LoVo (cell line): ENCODE results near the gene PHF20.
"Not testable (repeated sequence)": the region's sequence is repeated elsewhere in the genome, so short reads cannot be mapped to it uniquely, and the experiment has no call there.

Experiments used
- DNase-seq: peaks from one replicate; pipeline ENCODE4 v3.0.0-alpha.2; 2016; ENCODE audit warnings: low spot score

Gene PHF20

DNA sequence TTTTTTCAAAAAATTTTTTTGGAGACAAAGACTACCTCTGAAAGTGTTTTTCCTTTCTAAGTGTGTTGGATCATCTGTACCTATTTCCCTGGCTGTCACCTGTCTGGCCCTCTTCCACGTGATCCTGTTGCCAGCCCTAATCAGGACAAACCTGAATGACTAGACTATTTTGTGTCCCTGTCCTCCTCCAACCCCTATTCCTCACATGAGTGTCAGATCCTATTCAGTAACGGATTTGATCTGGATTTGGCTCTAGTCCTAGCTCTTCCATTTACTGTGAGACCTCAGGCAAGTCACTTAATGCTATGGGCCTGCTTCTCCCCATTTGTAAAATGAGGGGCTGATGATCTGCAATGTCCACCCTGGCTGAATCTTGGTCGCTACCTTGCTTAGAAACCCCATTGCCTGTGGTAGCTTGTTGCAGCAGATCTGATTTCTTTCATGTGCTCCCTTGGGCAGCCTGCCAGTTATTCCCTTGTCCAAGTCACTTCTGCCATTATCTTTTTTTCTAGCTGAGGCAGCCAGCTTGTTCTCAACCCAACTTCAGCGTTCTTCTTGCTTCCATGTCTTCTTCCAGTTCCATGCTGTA lies 4.8 kb downstream of the PHF20 start:
- no peak for DNase-seq

DNA sequence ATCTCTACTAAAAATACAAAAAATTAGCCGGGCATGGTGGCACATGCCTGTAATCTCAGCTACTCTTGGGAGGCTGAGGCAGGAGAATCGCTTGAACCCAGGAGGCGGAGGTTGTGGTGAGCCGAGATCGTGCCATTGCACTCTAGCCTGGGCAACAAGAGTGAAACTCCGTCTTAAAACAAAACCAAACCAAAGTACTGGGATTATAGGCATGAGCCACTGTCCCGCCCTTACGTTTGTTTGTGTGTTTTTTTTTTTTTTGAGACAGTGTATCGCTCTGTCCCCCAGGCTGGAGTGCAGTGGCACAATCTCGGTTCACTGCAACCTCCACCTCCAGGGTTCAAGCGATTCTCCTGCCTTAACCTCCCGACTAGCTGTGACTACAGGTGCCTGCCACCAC lies 12.0 kb downstream of the PHF20 start:
- not testable (repeated sequence) for DNase-seq

DNA sequence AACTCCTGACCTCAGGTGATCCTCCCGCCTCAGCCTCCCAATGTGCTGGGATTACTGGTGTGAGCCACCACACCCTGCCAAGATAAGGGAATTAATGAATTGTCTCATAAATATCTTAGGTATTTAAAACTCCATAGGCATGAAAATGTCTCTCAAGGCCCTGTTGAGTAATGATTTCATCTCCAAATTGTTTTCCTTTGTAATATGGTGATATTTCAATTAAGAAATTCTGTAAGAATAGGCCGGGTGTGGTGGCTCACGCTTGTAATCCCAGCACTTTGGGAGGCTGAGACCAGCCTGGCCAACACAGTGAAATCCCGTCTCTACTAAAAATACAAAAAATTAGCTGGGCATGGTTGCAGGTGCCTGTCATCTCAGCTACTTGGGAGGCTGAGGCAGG lies 13.7 kb downstream of the PHF20 start:
- not testable (repeated sequence) for DNase-seq

DNA sequence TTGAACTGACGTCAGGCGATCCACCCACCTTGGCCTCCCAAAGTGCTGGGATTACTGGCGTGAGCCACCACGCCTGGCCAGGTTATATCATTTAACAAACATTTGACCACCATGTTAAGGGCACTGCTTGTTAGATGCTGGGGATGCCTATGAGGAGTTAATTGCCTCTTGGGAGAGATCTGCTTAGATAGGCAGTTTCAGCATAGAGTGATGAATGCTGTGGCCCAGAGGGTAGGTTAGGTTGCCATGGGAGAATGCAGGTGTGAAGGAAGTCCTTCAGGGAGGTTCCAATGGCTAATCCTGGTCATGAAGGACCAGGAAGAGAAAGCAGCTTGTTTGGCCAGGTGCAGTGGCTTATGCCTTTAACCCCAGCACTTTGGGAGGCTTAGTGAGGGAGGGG lies 17.0 kb downstream of the PHF20 start:
- no peak for DNase-seq

DNA sequence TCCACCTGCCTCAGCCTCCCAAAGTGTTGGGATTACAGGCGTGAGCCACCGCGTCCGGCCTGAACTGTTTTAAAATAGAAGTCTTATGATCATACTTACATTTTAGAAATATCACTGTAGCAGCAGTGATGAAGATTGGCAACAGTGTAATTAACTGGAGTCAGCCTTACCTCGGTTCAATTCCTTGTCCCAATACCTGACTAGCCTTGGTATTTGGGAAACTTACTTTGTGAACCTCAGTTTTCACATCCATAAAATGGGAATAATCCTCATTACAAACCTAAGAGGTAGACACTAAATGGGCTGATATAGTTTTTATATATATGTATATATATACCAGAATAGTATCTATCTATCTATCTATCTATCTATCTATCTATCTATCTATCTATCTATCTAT lies 19.3 kb downstream of the PHF20 start:
- DNase-seq = no peak

DNA sequence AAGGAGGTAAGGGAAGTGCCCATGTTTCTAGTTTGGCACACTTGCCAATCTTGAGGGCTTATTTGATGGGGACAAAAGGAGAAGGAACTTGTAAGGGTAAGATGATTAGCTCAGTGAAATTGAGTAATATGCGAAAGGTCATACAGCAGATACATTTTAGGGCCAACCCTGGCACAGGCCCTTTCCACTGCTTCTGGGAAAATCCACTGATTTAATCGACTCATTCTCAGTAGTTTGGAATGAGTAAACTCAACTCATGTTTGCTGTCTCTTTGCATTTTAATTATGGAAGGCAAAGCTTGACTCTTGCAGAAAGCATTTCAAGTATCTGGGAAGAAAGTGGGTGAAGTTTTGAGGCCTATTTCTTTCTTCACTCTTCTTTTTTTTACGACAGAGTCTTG lies 20.0 kb downstream of the PHF20 start:
- no peak for DNase-seq

DNA sequence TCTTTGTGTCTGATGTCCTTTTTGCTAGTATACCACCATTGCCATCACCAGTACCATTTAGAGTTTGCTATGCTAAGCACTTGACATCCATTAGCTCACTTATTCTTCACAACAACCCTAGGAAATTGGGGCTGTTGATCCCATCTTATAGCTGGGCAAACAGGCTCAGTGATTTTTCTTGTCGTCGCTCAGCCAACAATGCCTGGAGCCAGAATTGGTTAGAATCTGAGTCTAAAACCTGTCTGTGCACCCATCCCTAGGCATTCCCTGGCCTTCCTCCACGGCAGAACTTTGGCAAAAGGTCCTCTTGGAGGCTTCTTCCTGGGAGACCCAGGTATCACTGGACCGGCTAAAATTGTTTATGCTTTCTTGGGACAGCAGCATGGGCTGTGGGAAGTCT lies 20.9 kb downstream of the PHF20 start:
- DNase-seq = no peak

DNA sequence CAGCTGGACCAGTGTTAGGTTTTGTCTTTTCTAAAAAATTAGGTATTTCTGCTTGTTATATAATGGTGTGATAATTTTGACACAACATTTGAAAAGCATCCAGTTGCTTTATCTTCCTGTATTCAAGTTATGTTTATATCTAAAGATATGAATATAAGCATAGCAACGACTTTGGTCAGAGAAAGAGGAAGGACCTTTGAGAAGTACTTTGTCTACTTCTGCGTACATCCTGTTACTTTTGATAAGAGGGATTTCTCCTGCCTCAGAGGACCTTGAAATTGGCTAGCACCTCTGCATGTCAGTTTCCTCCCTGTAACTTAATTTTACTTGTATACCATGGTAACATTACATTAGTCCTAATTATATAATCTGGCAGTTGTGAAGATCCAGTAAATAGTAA lies 24.8 kb downstream of the PHF20 start:
- DNase-seq = no peak

DNA sequence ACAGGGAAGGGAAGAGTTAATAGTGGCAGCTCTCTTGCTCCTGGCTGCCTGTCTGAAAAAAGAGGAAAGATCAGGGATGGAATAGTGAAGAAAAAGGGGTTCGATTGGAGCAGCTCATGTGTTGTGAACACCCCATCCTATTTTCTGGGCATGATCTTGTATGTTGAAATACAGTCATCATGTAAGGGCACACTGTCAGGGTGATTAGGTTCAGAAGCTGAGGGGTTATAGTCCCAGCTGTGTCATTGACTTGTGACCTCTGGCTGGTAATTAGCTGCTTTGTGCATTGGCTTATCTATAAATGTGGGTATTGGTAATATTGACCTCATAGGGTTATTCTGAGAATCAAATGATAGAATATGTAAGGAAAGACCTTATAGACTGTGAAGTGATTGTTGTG lies 30.1 kb downstream of the PHF20 start:
- DNase-seq = no peak

DNA sequence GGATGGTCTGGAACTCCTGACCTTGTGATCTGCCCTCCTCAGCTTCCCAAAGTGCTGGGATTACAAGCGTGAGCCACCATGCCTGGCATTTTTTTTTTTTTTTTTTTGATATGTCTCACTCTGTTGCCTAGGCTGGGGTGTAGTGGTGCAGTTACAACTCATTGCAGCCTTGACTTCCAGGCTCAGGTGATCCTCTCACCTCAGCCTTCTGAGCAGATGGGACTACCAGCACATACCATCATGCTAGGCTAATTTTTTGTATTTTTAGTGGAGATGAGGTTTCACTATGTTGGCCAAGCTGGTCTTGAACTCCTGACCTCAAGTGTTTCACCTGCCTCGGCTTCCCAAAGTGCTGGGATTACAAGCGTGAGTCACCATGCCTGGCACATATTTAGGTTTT lies 34.3 kb downstream of the PHF20 start:
- DNase-seq = no peak

DNA sequence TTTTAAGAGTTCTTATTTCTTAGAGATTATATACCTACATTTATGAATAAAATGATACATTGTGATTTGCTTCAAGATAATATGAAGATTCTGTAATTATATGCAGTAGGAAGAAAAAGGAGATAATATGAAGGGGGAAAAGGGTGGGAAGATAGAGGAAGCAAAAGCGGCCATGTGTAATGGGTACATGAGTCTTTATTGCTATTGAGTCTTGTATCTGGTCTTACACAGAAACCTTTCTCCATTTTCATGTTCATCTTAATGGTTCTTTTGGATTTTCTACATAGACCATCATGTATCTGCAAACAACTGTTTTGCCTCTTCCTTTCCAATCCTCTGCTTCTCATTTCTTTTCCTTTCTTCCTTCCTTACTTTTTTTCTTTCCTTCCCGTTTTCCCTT lies 36.1 kb downstream of the PHF20 start:
- no peak for DNase-seq

DNA sequence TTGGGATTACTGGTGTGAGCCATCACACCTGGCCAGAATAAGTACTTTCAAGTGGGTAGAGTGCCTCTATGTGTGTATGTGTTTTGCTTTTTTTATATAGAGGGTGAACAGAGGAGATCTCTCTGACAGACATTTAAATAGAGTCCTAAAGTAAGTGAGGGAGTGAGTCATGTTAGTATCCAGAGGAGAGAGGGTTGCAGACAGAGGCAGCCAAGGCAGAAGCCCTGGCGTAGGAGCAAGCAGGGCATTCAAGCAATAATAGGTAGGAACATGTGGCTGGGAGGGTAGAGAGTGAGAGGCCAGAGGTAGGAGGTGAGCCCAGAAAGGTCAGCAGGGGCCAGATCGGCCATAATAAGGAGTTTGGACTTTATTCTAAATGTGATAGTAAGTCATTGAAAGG lies 48.9 kb downstream of the PHF20 start:
- DNase-seq = no peak

DNA sequence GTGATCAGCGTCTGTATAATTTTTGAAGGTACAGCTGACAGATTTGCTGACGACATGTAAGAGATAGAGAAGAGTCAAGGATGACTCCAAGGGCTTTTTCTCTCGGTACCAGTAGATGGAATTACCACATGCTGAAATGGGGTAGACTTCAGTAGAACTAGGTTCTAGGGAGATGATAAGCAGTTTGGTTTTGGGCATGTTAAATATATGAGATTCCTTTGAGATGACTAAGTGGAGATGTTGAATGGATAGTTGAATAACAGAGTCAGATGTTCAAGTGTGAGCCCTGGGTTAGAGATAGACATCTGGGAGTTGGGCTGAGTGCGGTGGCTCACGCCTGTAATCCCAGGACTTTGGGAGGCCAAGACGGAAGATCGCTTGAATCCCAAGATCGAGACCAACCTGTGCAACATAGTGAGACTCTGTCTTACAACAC lies 50.0 kb downstream of the PHF20 start:
- peak; percentile 14 for DNase-seq

DNA sequence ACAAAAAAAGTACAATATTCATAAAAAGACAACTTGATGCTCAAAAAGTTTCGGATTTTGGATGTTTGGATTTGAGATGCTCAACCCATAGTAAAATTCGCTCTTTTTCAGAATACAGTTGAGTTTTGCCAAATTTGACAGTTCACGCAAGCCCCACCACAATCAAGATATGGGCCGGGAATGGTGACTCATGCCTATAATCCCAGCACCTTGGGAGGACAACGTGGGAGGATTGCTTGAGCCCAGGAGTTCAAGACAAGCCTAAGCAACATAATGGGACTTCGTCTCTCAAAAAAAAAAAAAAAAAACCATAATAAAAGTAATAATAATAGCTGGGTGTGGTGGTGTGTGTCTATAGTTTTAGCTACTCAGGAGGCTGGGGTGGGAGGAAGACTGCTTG lies 51.3 kb downstream of the PHF20 start:
- no peak for DNase-seq

DNA sequence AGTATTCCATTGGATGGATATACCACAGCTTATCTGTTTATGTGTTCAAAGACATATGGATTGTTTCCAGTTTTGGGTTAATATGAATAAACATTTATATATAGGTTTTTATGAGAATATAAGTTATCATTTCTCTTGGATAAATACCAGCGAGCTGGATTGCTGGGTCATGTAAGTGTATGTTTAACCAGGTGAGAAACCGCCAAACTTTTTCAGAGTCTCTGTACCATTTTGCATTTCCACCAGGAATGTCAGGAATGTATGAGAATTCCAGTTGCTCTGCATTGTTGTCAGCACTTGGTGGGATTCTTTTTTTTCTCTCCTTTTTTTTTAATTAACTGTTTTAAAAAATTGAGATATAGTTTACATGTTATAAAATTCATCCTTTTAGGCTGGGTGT lies 52.1 kb downstream of the PHF20 start:
- DNase-seq = no peak

DNA sequence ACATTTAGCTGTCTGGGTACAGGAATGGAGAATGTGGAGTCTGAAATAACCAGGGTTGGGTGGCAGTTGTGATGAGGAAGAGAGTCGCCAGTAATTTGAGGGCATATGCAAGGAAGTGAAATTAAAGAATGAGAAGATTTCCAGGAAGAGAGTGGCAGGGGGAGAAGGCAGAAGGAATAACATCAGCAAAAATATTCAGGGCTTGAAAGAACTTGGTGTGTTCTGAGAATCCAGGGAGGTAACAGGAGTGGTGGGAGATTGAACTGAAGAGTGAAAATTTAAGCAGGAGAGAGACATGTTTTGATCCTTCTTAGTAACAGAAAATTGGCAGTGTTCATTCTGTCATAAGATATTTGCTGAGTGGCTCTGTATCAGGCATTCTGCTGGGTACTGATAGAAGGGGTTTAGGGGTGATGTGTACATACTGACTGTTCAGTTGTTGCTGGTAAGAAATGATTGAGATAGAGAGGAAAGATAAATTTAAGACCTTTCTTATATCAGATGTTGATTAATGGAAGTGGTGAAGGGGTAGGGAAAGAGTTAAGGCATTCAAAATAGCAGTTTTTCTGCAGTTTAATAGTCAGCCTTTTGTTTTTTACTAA lies 54.7 kb downstream of the PHF20 start:
- DNase-seq = no peak

DNA sequence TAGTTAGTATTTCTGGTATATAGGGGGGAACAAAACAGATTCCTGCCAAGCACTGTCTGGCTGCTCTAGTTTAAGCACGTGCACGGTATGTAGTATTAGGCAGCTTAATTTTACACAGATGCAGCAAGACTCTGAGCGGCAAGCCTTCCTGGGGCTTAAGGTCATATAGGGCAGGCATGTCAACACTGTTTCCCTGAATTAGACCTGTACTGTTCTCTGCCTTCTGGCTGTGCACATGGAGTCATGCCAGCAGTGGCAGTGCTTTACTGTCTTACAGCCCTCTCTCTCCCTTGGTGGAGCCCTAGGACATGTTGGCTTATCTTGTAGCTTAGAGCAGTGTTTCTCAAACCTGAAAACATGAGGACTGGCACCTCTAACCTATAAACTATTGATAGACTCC lies 56.6 kb downstream of the PHF20 start:
- no peak for DNase-seq

DNA sequence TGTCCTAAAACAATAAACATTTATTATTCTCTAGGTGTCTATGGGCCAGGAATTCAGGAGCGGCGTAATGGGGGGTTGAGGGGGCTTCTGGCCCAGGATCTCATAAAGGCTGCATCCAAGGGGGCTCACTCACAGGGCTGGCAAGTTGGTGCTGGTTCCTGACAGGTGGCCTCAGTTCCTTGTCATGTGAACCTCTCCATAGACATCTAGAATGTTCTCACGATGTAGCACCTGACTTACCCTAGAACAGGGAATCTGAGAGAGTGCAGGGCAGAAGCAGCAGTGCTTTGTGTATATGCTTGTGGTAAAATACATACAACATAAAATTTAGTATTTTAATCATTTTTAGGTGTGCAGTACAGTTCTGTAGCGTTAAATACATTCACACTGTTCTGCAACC lies 57.1 kb downstream of the PHF20 start:
- DNase-seq = no peak

DNA sequence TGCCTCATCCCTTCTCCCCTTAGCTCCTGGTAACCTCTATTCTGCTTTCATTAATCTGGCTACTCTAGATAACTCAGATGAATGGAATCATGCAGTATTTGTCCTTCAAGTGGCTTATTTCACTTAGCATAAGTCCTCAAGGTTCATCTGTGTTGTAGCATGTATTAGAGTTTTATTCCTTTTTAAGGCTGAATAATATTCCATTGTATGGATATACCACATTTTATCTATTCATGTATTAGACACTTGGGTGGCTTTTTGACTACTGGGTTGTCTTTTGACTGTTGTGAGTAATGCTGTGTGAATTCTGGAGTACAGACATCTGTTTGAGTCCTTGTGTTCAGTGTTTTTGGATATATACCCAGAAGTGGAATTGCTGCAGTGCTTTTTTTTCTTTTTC lies 58.4 kb downstream of the PHF20 start:
- no peak for DNase-seq

DNA sequence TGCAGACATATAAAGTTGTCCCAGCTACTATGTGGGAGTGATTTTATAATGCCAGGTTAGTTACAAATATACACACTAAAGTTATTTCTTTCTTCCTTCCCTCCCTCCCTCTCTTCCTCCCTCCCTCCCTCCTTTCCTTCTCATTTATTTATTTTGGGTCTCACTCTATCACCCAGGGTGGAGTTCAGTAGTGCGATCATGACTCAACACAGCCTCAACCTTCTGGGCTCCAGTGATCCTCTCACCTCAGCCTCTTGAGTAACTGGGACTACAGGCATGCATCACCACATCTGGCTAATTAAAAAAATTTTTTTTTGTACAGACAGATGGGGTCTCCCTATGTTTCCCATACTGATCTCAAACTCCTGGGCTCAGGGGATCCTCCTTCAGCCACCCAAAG lies 59.2 kb downstream of the PHF20 start:
- no peak for DNase-seq

DNA sequence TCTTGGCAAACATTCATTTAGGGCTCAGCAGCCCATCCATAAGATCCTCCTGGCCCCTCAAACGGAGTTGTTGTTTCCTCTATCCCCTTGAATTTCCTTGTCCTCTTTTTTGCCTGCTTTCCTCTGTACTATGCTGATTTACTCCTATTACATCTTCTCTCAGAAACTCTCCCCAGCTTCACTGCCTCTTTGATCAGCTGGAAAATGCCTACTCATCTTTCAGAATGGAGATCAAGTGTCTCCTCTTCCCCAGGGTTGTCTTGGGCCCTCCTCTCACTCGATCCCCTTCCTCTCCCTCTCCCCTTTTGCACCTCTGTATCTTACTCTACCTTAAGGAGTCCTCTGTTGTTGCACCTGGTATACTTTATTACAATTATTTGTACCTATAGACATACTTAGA lies 60.2 kb downstream of the PHF20 start:
- no peak for DNase-seq

DNA sequence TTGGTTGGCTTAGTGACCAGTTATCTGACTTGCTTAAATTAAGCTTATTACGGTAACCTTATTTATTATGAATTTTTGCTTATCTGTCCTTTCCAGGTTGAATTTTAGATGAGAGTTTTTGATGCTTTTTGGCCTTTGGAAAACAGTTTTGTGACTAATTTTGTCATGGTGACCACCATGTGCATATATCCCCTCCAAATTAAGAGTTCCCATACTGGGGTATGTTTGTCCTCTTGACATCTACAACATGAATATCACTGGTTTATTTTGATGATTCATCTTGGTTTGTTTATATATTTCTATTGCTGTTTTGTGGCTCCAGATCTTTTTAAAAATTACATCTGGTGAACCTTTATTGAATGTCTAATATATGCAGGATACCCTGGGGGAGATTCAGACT lies 61.4 kb downstream of the PHF20 start:
- no peak for DNase-seq

DNA sequence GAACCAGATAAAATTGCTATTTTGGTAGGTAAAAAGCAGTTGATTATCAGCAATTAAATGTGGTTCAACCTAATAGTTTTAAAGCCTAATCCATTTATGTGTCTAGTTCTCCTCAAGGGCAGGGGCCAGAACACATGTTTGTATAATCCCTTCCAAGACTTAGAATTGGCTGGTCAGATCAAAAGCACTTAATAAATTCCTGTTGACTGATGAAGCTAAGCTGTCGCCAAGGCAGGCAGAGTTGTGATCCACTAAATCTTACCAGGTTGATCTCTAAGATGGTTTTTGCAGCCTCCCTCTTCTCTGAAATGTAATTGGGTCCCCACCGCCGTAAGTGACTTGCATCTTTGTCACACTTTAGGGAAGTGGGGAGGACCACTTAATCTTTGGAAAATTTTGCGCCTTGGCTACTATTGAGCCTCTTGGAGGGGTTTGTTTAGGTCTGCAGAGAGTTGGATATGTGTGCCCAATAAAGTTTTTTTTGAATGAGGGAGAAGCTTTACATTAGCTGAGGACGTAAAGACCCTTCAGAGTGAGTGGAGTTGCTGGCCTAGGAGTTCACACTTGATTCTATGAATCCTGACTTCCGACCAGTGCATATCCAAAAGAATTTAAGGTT lies 65.9 kb downstream of the PHF20 start:
- DNase-seq = no peak

DNA sequence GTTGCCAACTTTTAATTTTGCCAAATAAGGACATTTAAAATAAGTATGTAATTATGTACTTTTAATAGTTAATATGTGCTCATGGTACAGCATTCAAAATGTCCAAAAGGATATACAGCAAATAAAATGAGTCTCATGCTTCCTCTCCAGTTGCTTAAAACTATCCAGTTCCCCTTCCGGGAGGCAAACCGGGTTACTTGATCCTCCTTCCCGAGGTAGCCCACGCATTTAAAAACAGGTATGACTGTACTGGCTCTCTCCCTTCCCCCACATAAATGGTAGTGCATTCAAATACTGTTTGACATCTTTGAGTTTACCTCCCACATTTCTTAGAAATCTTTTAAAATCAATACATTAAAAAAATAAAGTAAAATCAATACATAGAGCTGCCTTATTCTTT lies 66.4 kb downstream of the PHF20 start:
- DNase-seq = no peak
